GM23338 (cell line): Measurements from ENCODE around the gene SMYD3.
A peak's percentile ranks its signal among the peaks of the same experiment; 100 is the strongest.

Experiments used
- CREB1 ChIP-seq: fragments of 250-450 bp; sonication (Bioruptor Pico); IDR thresholded peaks from 2 replicates; pipeline ENCODE4 v1.5.0; 2020; ENCODE audit warnings: low read depth, mild to moderate bottlenecking, moderate library complexity
- EZH2 ChIP-seq: fragments of 200-600 bp; sonication (generic); IDR thresholded peaks from one replicate; pipeline ENCODE4 v1.8.0; 2017; ENCODE audit warnings: antibody characterized with exemption, mild to moderate bottlenecking, low read depth; ENCODE audit not compliant: unreplicated experiment
- EZH2phosphoT487 ChIP-seq: fragments of 200-600 bp; sonication (generic); IDR thresholded peaks from one replicate; pipeline ENCODE4 v1.8.1; 2018; ENCODE audit warnings: antibody characterized with exemption; ENCODE audit not compliant: unreplicated experiment
- JUNB ChIP-seq: IDR thresholded peaks from one replicate; pipeline ENCODE4 v1.6.1; 2016; ENCODE audit warnings: antibody characterized with exemption; ENCODE audit not compliant: unreplicated experiment
- NANOG ChIP-seq: IDR thresholded peaks from 2 replicates; pipeline ENCODE4 v1.6.1; 2016; ENCODE audit warnings: antibody characterized with exemption, borderline replicate concordance
- POLR2AphosphoS5 ChIP-seq: IDR thresholded peaks from 2 replicates; pipeline ENCODE4 v1.6.1; 2016; ENCODE audit warnings: antibody characterized with exemption, low read depth
- REST ChIP-seq: IDR thresholded peaks from one replicate; pipeline ENCODE4 v1.6.1; 2018; ENCODE audit warnings: antibody characterized with exemption; ENCODE audit not compliant: unreplicated experiment
- STAT1 ChIP-seq: IDR thresholded peaks from one replicate; pipeline ENCODE4 v1.6.1; 2016; ENCODE audit warnings: antibody characterized with exemption; ENCODE audit not compliant: unreplicated experiment
- TF ChIP-seq, protein P1 (sequence below), 2 experiments: fragments of 200-600 bp in 1 of 2; sonication (generic) in 1 of 2; conservative IDR thresholded peaks; 2 replicates each; pipeline versions ENCODE4 v1.5.1 to v1.6.1; 2016 to 2017; ENCODE audit warnings: antibody characterized with exemption in 2 of 2, low read depth in 2 of 2, mild to moderate bottlenecking in 2 of 2, moderate library complexity in 1 of 2

DNA sequence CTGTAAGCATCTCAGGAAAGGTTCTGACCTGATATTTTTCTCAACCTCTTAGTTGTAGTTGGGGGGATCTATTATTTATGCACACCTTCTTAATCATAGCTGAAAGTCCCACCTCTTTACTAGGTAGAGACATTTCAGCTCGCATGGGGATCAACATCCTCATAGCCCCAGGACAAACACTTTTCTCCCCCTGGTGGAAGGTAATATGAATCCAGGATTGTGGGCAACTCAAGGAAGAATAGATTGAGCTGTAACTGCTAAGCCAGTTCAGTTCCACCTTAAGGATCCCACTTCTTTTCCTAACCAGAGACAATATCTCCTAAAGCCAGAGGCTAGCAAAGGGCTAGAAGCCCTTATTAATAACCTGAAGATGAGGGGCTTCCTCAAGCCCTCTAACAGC, 25.4 kb upstream of the SMYD3 start:
- no peak for TF ChIP-seq EZH2
- TF ChIP-seq, protein P1, sequence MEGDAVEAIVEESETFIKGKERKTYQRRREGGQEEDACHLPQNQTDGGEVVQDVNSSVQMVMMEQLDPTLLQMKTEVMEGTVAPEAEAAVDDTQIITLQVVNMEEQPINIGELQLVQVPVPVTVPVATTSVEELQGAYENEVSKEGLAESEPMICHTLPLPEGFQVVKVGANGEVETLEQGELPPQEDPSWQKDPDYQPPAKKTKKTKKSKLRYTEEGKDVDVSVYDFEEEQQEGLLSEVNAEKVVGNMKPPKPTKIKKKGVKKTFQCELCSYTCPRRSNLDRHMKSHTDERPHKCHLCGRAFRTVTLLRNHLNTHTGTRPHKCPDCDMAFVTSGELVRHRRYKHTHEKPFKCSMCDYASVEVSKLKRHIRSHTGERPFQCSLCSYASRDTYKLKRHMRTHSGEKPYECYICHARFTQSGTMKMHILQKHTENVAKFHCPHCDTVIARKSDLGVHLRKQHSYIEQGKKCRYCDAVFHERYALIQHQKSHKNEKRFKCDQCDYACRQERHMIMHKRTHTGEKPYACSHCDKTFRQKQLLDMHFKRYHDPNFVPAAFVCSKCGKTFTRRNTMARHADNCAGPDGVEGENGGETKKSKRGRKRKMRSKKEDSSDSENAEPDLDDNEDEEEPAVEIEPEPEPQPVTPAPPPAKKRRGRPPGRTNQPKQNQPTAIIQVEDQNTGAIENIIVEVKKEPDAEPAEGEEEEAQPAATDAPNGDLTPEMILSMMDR (conservative IDR thresholded peaks at IDR 0.05; ENCODE audit: low read depth in 2 of 2): 0 out of 4 replicates have a peak, but pooled peaks of 1 of the 2 experiments have one; percentile 1
- TF ChIP-seq POLR2AphosphoS5: no peak
- TF ChIP-seq EZH2phosphoT487: no peak
- no peak for TF ChIP-seq REST
- no peak for TF ChIP-seq JUNB
- TF ChIP-seq NANOG: no peak
- no peak for TF ChIP-seq STAT1
- TF ChIP-seq CREB1: no peak
